Trophoblast cell (in vitro differentiated cells and primary cell): ENCODE results near the gene HOXD8.

ENCODE experiments used
- DNase-seq, 2 donors: peaks; one replicate each; pipeline ENCODE4 v3.0.0-alpha.2; 2016
- H2AFZ ChIP-seq: 2 replicates; pipeline ENCODE4 v1.6.1; 2013; ENCODE audit warnings: low read length, moderate library complexity, mild to moderate bottlenecking; ENCODE audit not compliant: insufficient read depth, poor library complexity
- H2AK5ac ChIP-seq: 2 replicates; pipeline ENCODE4 v1.6.1; 2013; ENCODE audit warnings: mild to moderate bottlenecking, low read length
- H2BK120ac ChIP-seq: 2 replicates; pipeline ENCODE4 v1.6.1; 2013; ENCODE audit warnings: low read length, mild to moderate bottlenecking, moderate library complexity; ENCODE audit not compliant: insufficient read depth, poor library complexity
- H2BK12ac ChIP-seq: 2 replicates; pipeline ENCODE4 v1.6.1; 2013; ENCODE audit warnings: mild to moderate bottlenecking, low read length, moderate library complexity
- H2BK5ac ChIP-seq: 2 replicates; pipeline ENCODE4 v1.6.1; 2013; ENCODE audit warnings: low read length, low read depth, moderate library complexity, mild to moderate bottlenecking; ENCODE audit not compliant: poor library complexity
- H3K14ac ChIP-seq: 2 replicates; pipeline ENCODE4 v1.6.1; 2013; ENCODE audit warnings: mild to moderate bottlenecking, low read length
- H3K18ac ChIP-seq: 2 replicates; pipeline ENCODE4 v1.6.1; 2013; ENCODE audit warnings: mild to moderate bottlenecking, low read length
- H3K23ac ChIP-seq: 2 replicates; pipeline ENCODE4 v1.6.1; 2013; ENCODE audit warnings: low read length
- H3K27ac ChIP-seq: 2 replicates; pipeline ENCODE4 v1.5.1; 2013; ENCODE audit warnings: low read depth, mild to moderate bottlenecking, inconsistent platforms, low read length, moderate library complexity
- H3K27me3 ChIP-seq: 2 replicates; pipeline ENCODE4 v1.6.1; 2013; ENCODE audit warnings: inconsistent platforms, mild to moderate bottlenecking, low read length, moderate library complexity; ENCODE audit not compliant: insufficient read depth
- H3K36me3 ChIP-seq, 2 experiments: 1 replicate in 1 of 2; 2 replicates in 1 of 2; pipeline ENCODE4 v1.6.1; 2013; ENCODE audit warnings: low read length in 2 of 2, mild to moderate bottlenecking in 2 of 2, moderate library complexity in 1 of 2; ENCODE audit not compliant: insufficient read depth in 2 of 2, control insufficient read depth in 1 of 2
- H3K4ac ChIP-seq: 2 replicates; pipeline ENCODE4 v1.6.1; 2013; ENCODE audit warnings: low read depth, mild to moderate bottlenecking, low read length, moderate library complexity
- H3K4me1 ChIP-seq, 2 experiments: 1 replicate in 1 of 2; 2 replicates in 1 of 2; pipeline ENCODE4 v1.6.1; 2013; ENCODE audit warnings: low read length in 2 of 2, mild to moderate bottlenecking in 2 of 2, moderate library complexity in 1 of 2; ENCODE audit not compliant: insufficient read depth in 2 of 2, control insufficient read depth in 1 of 2
- H3K4me2 ChIP-seq: 2 replicates; pipeline ENCODE4 v1.6.1; 2013; ENCODE audit warnings: inconsistent platforms, mild to moderate bottlenecking, low read length, moderate library complexity
- H3K4me3 ChIP-seq: 2 replicates; pipeline ENCODE4 v1.5.1; 2013; ENCODE audit warnings: mild to moderate bottlenecking, low read depth, low read length, inconsistent platforms
- H3K79me1 ChIP-seq: one replicate; pipeline ENCODE4 v1.6.1; 2013; ENCODE audit warnings: low read length
- H3K79me2 ChIP-seq: 2 replicates; pipeline ENCODE4 v1.6.1; 2013; ENCODE audit warnings: low read length, mild to moderate bottlenecking; ENCODE audit not compliant: control insufficient read depth, insufficient read depth, poor library complexity
- H3K9ac ChIP-seq: 2 replicates; pipeline ENCODE4 v1.6.1; 2013; ENCODE audit warnings: mild to moderate bottlenecking, low read length
- H3K9me3 ChIP-seq: 2 replicates; pipeline ENCODE4 v1.6.1; 2013; ENCODE audit warnings: low read depth, mild to moderate bottlenecking, control low read depth, inconsistent platforms, low read length; ENCODE audit not compliant: insufficient read depth
- H4K12ac ChIP-seq: 2 replicates; pipeline ENCODE4 v1.6.1; 2013; ENCODE audit warnings: low read depth, mild to moderate bottlenecking, low read length, moderate library complexity
- H4K8ac ChIP-seq: 2 replicates; pipeline ENCODE4 v1.6.1; 2013; ENCODE audit warnings: low read depth, mild to moderate bottlenecking, low read length, moderate library complexity
- H4K91ac ChIP-seq: one replicate; pipeline ENCODE4 v1.6.1; 2013; ENCODE audit warnings: low read depth, mild to moderate bottlenecking, low read length, moderate library complexity
- WGBS: extraction: QIAGEN DNeasy Blood & Tissue Kit; methylation state at CpG from one replicate; pipeline ENCODE4 v1.1.7; 2013; ENCODE audit warnings: missing lambda C conversion rate; ENCODE audit not compliant: insufficient read length, insufficient coverage; ENCODE audit errors: extremely low coverage; 5-methylcytosine and 5-hydroxymethylcytosine counted together

The HOXD8 gene

GRCh38 chr2:176100547-176101140 lies 28.9 kb upstream of the HOXD8 start:
- H3K4ac ChIP-seq: no peak overlapping the region
- no peak overlapping the region for H3K4me3 ChIP-seq
- no peak overlapping the region for H4K91ac ChIP-seq
- H4K12ac ChIP-seq: no peak overlapping the region
- H3K9me3 ChIP-seq: peaks cover 10% of the 10 kb centered on the region
- no peak overlapping the region for H4K8ac ChIP-seq
- peaks cover 85% of the 10 kb centered on the region for H3K27me3 ChIP-seq
- H3K27ac ChIP-seq: no peak overlapping the region
- H3K18ac ChIP-seq: no peak overlapping the region
- H2BK12ac ChIP-seq: no peak overlapping the region
- no peaks in the 10 kb centered on the region for H3K79me2 ChIP-seq
- no CpG with 5 or more reads among the region's 28 CpGs for WGBS
- H3K9ac ChIP-seq: no peak overlapping the region
- H3K23ac ChIP-seq: no peak overlapping the region
- no peak overlapping the region for H2AK5ac ChIP-seq
- H3K36me3 ChIP-seq: no peaks in the 10 kb centered on the region
- no peak overlapping the region for H2AFZ ChIP-seq
- no peak overlapping the region for H2BK120ac ChIP-seq
- H3K14ac ChIP-seq: no peak overlapping the region
- H3K4me1 ChIP-seq: peaks cover 5 to 28% of the 10 kb centered on the region in 2 experiments
- peaks cover 4% of the 10 kb centered on the region for H3K79me1 ChIP-seq
- no peak overlapping the region for H2BK5ac ChIP-seq
- DNase-seq: no peak
- peak overlapping the region; percentile 43 for H3K4me2 ChIP-seq

DNA sequence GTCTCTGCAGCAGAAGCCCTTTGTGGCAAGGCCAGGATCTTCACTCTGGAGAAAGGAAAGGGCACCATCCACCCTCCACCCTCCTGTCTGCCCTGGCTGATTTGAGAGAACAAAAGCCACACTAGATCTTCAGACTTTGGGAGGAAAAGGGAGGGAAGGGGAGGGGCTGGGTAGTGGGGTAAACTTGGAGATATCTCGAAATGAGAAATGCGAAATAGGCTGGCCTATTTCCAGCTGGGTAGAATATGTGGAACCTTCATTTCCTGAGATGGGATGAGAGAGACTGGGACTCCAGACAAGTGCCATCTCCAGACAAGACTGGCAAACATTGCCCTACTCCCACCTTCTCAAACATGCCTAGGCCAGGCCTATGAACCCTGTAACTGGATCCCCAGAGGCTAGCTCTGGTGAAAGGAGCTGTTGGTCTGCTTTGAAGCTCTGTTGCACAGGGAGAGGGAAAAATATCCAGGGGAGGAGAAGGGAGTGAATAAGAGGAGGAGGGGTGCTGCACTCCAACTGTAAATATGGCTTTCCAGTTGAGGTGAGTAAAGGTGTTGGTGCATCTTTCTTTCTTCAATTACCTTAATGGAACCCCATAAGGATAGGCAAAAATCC lies 28.2 kb upstream of the HOXD8 start:
- H3K4ac ChIP-seq: no peak overlapping the region
- no peak for DNase-seq
- H4K12ac ChIP-seq: no peak overlapping the region
- H3K79me1 ChIP-seq: peaks cover 4% of the 10 kb centered on the region
- H3K27me3 ChIP-seq: peaks cover 91% of the 10 kb centered on the region
- no peak overlapping the region for H3K18ac ChIP-seq
- H3K4me1 ChIP-seq: peaks cover 5 to 28% of the 10 kb centered on the region in 2 experiments
- no peak overlapping the region for H3K9ac ChIP-seq
- no peak overlapping the region for H3K23ac ChIP-seq
- no peak overlapping the region for H3K14ac ChIP-seq
- H2AFZ ChIP-seq: no peak overlapping the region
- no peak overlapping the region for H3K4me3 ChIP-seq
- H2BK12ac ChIP-seq: no peak overlapping the region
- H4K91ac ChIP-seq: no peak overlapping the region
- H3K79me2 ChIP-seq: no peaks in the 10 kb centered on the region
- no peak overlapping the region for H2BK5ac ChIP-seq
- no peak overlapping the region for H4K8ac ChIP-seq
- no peak overlapping the region for H2AK5ac ChIP-seq
- H3K4me2 ChIP-seq: no peak overlapping the region
- H3K36me3 ChIP-seq: no peaks in the 10 kb centered on the region
- H3K27ac ChIP-seq: no peak overlapping the region
- H2BK120ac ChIP-seq: no peak overlapping the region
- H3K9me3 ChIP-seq: peaks cover 12% of the 10 kb centered on the region
- no CpG with 5 or more reads among the region's 2 CpGs for WGBS

DNA sequence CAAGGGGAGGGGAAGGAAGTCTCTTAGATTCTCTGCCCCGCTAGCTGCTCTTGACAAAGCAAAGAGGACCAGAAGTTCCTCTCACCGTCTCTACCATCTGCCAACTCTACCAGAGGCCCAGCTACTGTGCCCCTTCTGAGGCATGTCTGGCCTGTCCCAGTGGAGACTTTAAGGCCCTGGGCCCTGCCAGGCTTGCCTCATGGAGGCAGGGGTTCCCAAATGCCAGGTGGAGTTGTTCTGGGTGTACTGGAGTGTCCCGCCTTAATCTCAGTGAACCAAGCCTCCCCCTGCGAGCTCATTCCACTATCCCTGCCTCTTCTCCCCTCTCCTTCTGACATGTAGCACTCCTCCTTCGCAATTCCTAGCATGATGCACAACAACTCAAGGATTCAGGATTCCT lies 27.7 kb upstream of the HOXD8 start:
- no peak overlapping the region for H2BK12ac ChIP-seq
- no peak overlapping the region for H3K27ac ChIP-seq
- no peak overlapping the region for H4K12ac ChIP-seq
- H2BK5ac ChIP-seq: no peak overlapping the region
- H3K4me2 ChIP-seq: no peak overlapping the region
- H3K9ac ChIP-seq: no peak overlapping the region
- H3K4me1 ChIP-seq: peaks cover 6 to 29% of the 10 kb centered on the region in 2 experiments
- no peak overlapping the region for H3K23ac ChIP-seq
- H3K79me1 ChIP-seq: peaks cover 4% of the 10 kb centered on the region
- no peaks in the 10 kb centered on the region for H3K79me2 ChIP-seq
- no peak overlapping the region for H2AK5ac ChIP-seq
- no peak overlapping the region for H2BK120ac ChIP-seq
- peaks cover 15% of the 10 kb centered on the region for H3K9me3 ChIP-seq
- H3K14ac ChIP-seq: no peak overlapping the region
- H4K91ac ChIP-seq: no peak overlapping the region
- no peak overlapping the region for H3K18ac ChIP-seq
- peaks cover 91% of the 10 kb centered on the region for H3K27me3 ChIP-seq
- H4K8ac ChIP-seq: no peak overlapping the region
- WGBS: no CpG with 5 or more reads among the region's 5 CpGs
- DNase-seq: no peak
- no peak overlapping the region for H2AFZ ChIP-seq
- H3K36me3 ChIP-seq: no peaks in the 10 kb centered on the region
- no peak overlapping the region for H3K4me3 ChIP-seq
- H3K4ac ChIP-seq: no peak overlapping the region

GRCh38 chr2:176102309-176102866 lies 27.1 kb upstream of the HOXD8 start:
- no peak overlapping the region for H3K23ac ChIP-seq
- no peak overlapping the region for H4K8ac ChIP-seq
- no peaks in the 10 kb centered on the region for H3K79me2 ChIP-seq
- H2AFZ ChIP-seq: no peak overlapping the region
- no peak overlapping the region for H3K14ac ChIP-seq
- peaks cover 4% of the 10 kb centered on the region for H3K79me1 ChIP-seq
- H4K12ac ChIP-seq: no peak overlapping the region
- H2BK120ac ChIP-seq: no peak overlapping the region
- peaks cover 11 to 32% of the 10 kb centered on the region in 2 experiments for H3K4me1 ChIP-seq
- no peak overlapping the region for H2BK12ac ChIP-seq
- no peak overlapping the region for H2BK5ac ChIP-seq
- H3K36me3 ChIP-seq: no peaks in the 10 kb centered on the region
- H3K9me3 ChIP-seq: peaks cover 16% of the 10 kb centered on the region
- WGBS: no CpG with 5 or more reads among the region's 7 CpGs
- H3K9ac ChIP-seq: no peak overlapping the region
- H3K18ac ChIP-seq: no peak overlapping the region
- no peak overlapping the region for H3K27ac ChIP-seq
- DNase-seq: no peak
- peaks cover 91% of the 10 kb centered on the region for H3K27me3 ChIP-seq
- H3K4me3 ChIP-seq: no peak overlapping the region
- H3K4ac ChIP-seq: no peak overlapping the region
- no peak overlapping the region for H4K91ac ChIP-seq
- H2AK5ac ChIP-seq: no peak overlapping the region
- no peak overlapping the region for H3K4me2 ChIP-seq
